HepG2 (cell line): ENCODE results near the gene DLG2. TPM values are rescaled to one million over a fixed set of nuclear protein-coding genes. Genes with fewer than 3 reads are reported as not detected.
A peak's percentile ranks its signal among the peaks of the same experiment; 100 is the strongest.

Experiments
- ARNTL ChIP-seq: sonication (generic); formaldehyde crosslinking; IDR thresholded peaks from 2 replicates; pipeline ENCODE4 v1.4.0; 2020; ENCODE audit warnings: mild to moderate bottlenecking, missing genetic modification reagents
- CEBPB ChIP-seq: IDR thresholded peaks from 2 replicates; pipeline ENCODE4 v1.6.1; 2011; ENCODE audit warnings: low read depth, low read length, improper control_type of control experiment, borderline replicate concordance
- MBNL3 ChIP-seq: fragments of 250-450 bp; sonication (Bioruptor Pico); conservative IDR thresholded peaks from 2 replicates; pipeline ENCODE4 v1.8.0; 2022; ENCODE audit warnings: mild to moderate bottlenecking, inconsistent platforms
- PATZ1 ChIP-seq: sonication (generic); formaldehyde crosslinking; IDR thresholded peaks from 2 replicates; pipeline ENCODE4 v1.4.0; 2020; ENCODE audit warnings: missing genetic modification reagents
- SOX6 ChIP-seq, 2 experiments: fragments of 450-650 bp in 1 of 2; sonication (generic) in 1 of 2; formaldehyde crosslinking in 1 of 2; IDR thresholded peaks; 2 replicates each; pipeline versions ENCODE4 v1.4.0 to v1.6.1; 2017 to 2020; ENCODE audit warnings: antibody characterized with exemption in 1 of 2, mild to moderate bottlenecking in 1 of 2, missing genetic modification reagents in 1 of 2
- USF2 ChIP-seq, 2 experiments: sonication (generic) in 1 of 2; formaldehyde crosslinking in 1 of 2; IDR thresholded peaks; 2 replicates each; pipeline versions ENCODE4 v1.5.1 to v1.6.1; 2011 to 2020; ENCODE audit warnings: borderline replicate concordance in 1 of 2, low read depth in 1 of 2, low read length in 1 of 2, mild to moderate bottlenecking in 1 of 2, missing genetic modification reagents in 1 of 2, moderate library complexity in 1 of 2
- ZFP36L2 ChIP-seq: sonication (generic); formaldehyde crosslinking; IDR thresholded peaks from 2 replicates; pipeline ENCODE4 v1.4.0; 2020; ENCODE audit warnings: missing genetic modification reagents
- ZMYM4 ChIP-seq: sonication (generic); formaldehyde crosslinking; IDR thresholded peaks from 2 replicates; pipeline ENCODE4 v1.8.1; 2023; ENCODE audit warnings: mild to moderate bottlenecking, missing genetic modification reagents
- ZNF101 ChIP-seq: sonication (generic); formaldehyde crosslinking; IDR thresholded peaks from 2 replicates; pipeline ENCODE4 v1.4.0; 2020; ENCODE audit warnings: mild to moderate bottlenecking, low read depth, missing genetic modification reagents, borderline replicate concordance
- ZNF234 ChIP-seq: sonication (generic); formaldehyde crosslinking; conservative IDR thresholded peaks from 2 replicates; pipeline ENCODE4 v1.5.1; 2020; ENCODE audit warnings: mild to moderate bottlenecking, missing genetic modification reagents
- ZNF317 ChIP-seq: sonication (generic); formaldehyde crosslinking; IDR thresholded peaks from 2 replicates; pipeline ENCODE4 v1.5.0; 2020; ENCODE audit warnings: mild to moderate bottlenecking, missing genetic modification reagents
- ZNF530 ChIP-seq: sonication (generic); formaldehyde crosslinking; IDR thresholded peaks from 2 replicates; pipeline ENCODE4 v1.5.0; 2020; ENCODE audit warnings: low read depth, mild to moderate bottlenecking, missing genetic modification reagents
- polyA plus RNA-seq, 8 experiments: library from polyadenylated mRNA; depleted of rRNA in 3 of 8; stranded (reverse) in 7 of 8; unstranded in 1 of 8; fragments of >200 nt; fragmentation: Illumina TruSeq in 4 of 8; extraction: Trizol in 4 of 8; gene quantifications; 2 replicates each; pipeline versions ENCODE4 v1.2.1 to v1.2.3, GENCODE V29; 2011 to 2016; ENCODE audit warnings: low read depth in 4 of 8, missing spikeins in 1 of 8, mixed read lengths in 1 of 8; ENCODE audit not compliant: insufficient read depth in 1 of 8
- total RNA-seq, 5 experiments: library from RNA; depleted of rRNA; stranded (reverse); fragments of >200 nt; fragmentation: Illumina TruSeq; extraction: Trizol; gene quantifications; 2 replicates each; pipeline ENCODE4 v1.2.3, GENCODE V29; 2016; ENCODE audit warnings: low read depth in 1 of 5
- TF ChIP-seq, protein P1 (sequence below): sonication (generic); formaldehyde crosslinking; IDR thresholded peaks from 2 replicates; pipeline ENCODE4 v1.5.0; 2020; ENCODE audit warnings: missing genetic modification reagents
- TF ChIP-seq, protein P2 (sequence below): sonication (generic); formaldehyde crosslinking; IDR thresholded peaks from 2 replicates; pipeline ENCODE4 v1.4.0; 2020; ENCODE audit warnings: missing genetic modification reagents, borderline replicate concordance
- TF ChIP-seq, protein P3 (sequence below), 2 experiments: IDR thresholded peaks; 2 replicates each; pipeline ENCODE4 v1.6.1; 2011 to 2012; ENCODE audit warnings: low read length in 2 of 2, borderline replicate concordance in 1 of 2, low read depth in 1 of 2, mild to moderate bottlenecking in 1 of 2, moderate library complexity in 1 of 2

The DLG2 gene
- total and polyA plus RNA-seq, 2 of the 13 experiments (the other 11 are each of a cell fraction or from before 2014, with no cell fraction given) = 0.46 to 1.0 TPM

DNA sequence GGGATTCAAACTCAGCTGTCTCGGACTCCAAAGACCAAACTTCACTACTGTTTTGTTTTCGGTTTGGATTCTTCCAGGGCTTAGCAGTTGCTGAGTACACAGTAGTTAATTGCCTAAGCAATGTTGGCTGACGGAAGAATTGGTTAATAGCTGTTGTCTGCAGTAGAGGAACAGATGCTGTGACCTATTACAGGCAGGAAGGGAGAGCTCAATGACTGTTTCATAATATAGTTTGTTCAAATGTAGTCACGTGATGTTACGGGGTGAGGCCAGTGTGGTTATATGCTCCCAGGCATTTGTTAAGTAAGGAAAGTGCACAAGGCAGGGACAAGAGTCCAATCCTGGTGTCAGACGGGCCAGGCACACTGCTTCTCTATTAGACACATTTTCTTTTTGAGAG, 2118.3 kb downstream of the DLG2 start (continued):
- TF ChIP-seq ZFP36L2 (CRISPR knock-in tag) (no peak), CEBPB (peak; percentile 66; the same call in 1 of the 2 replicates), ARNTL (CRISPR knock-in tag) (0 out of 2 replicates have a peak, but pooled peaks have one; percentile 23), ZMYM4 (CRISPR knock-in tag) (peak; percentile 64), SOX6 (IDR thresholded peaks at IDR 0.05) (no peak), SOX6 (CRISPR knock-in tag; IDR thresholded peaks at IDR 0.05) (peak; percentile 84), USF2 (IDR thresholded peaks at IDR 0.05; ENCODE audit: low read depth, low read length) (peak; percentile 87), USF2 (CRISPR knock-in tag; IDR thresholded peaks at IDR 0.05; ENCODE audit: borderline replicate concordance) (peak; percentile 82; the same call in 1 of the 2 replicates), ZNF530 (CRISPR knock-in tag) (no peak), ZNF317 (CRISPR knock-in tag) (no peak), PATZ1 (CRISPR knock-in tag) (0 out of 2 replicates have a peak, but pooled peaks have one; percentile 9), ZNF101 (CRISPR knock-in tag) (no peak), ZNF234 (no peak), MBNL3 (CRISPR knock-in tag) (no peak)
- TF ChIP-seq, protein P1, sequence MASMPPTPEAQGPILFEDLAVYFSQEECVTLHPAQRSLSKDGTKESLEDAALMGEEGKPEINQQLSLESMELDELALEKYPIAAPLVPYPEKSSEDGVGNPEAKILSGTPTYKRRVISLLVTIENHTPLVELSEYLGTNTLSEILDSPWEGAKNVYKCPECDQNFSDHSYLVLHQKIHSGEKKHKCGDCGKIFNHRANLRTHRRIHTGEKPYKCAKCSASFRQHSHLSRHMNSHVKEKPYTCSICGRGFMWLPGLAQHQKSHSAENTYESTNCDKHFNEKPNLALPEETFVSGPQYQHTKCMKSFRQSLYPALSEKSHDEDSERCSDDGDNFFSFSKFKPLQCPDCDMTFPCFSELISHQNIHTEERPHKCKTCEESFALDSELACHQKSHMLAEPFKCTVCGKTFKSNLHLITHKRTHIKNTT (CRISPR knock-in tag) = no peak
- TF ChIP-seq, protein P2, sequence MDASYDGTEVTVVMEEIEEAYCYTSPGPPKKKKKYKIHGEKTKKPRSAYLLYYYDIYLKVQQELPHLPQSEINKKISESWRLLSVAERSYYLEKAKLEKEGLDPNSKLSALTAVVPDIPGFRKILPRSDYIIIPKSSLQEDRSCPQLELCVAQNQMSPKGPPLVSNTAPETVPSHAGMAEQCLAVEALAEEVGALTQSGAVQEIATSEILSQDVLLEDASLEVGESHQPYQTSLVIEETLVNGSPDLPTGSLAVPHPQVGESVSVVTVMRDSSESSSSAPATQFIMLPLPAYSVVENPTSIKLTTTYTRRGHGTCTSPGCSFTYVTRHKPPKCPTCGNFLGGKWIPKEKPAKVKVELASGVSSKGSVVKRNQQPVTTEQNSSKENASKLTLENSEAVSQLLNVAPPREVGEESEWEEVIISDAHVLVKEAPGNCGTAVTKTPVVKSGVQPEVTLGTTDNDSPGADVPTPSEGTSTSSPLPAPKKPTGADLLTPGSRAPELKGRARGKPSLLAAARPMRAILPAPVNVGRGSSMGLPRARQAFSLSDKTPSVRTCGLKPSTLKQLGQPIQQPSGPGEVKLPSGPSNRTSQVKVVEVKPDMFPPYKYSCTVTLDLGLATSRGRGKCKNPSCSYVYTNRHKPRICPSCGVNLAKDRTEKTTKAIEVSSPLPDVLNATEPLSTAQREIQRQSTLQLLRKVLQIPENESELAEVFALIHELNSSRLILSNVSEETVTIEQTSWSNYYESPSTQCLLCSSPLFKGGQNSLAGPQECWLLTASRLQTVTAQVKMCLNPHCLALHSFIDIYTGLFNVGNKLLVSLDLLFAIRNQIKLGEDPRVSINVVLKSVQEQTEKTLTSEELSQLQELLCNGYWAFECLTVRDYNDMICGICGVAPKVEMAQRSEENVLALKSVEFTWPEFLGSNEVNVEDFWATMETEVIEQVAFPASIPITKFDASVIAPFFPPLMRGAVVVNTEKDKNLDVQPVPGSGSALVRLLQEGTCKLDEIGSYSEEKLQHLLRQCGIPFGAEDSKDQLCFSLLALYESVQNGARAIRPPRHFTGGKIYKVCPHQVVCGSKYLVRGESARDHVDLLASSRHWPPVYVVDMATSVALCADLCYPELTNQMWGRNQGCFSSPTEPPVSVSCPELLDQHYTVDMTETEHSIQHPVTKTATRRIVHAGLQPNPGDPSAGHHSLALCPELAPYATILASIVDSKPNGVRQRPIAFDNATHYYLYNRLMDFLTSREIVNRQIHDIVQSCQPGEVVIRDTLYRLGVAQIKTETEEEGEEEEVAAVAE (CRISPR knock-in tag) = no peak
- TF ChIP-seq, protein P3, sequence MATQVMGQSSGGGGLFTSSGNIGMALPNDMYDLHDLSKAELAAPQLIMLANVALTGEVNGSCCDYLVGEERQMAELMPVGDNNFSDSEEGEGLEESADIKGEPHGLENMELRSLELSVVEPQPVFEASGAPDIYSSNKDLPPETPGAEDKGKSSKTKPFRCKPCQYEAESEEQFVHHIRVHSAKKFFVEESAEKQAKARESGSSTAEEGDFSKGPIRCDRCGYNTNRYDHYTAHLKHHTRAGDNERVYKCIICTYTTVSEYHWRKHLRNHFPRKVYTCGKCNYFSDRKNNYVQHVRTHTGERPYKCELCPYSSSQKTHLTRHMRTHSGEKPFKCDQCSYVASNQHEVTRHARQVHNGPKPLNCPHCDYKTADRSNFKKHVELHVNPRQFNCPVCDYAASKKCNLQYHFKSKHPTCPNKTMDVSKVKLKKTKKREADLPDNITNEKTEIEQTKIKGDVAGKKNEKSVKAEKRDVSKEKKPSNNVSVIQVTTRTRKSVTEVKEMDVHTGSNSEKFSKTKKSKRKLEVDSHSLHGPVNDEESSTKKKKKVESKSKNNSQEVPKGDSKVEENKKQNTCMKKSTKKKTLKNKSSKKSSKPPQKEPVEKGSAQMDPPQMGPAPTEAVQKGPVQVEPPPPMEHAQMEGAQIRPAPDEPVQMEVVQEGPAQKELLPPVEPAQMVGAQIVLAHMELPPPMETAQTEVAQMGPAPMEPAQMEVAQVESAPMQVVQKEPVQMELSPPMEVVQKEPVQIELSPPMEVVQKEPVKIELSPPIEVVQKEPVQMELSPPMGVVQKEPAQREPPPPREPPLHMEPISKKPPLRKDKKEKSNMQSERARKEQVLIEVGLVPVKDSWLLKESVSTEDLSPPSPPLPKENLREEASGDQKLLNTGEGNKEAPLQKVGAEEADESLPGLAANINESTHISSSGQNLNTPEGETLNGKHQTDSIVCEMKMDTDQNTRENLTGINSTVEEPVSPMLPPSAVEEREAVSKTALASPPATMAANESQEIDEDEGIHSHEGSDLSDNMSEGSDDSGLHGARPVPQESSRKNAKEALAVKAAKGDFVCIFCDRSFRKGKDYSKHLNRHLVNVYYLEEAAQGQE (IDR thresholded peaks at IDR 0.05; ENCODE audit: borderline replicate concordance in 1 of 2, low read depth in 1 of 2, low read length in 2 of 2) = no peak
